K562 (cell line): Measurements from ENCODE around the gene ARHGEF38. TPM values are rescaled to one million over a fixed set of nuclear protein-coding genes. Genes with fewer than 3 reads are reported as not detected.

ENCODE experiments used
- ATAC-seq: fragments of 200-7000 bp; cut with Tn5 transposase; 3 replicates; pipeline ENCODE4 v1.9.1; 2020; ENCODE audit warnings: moderate library complexity
- BruUV-seq: library from RNA; stranded (reverse); fragments of 400-500 nt; replicated peaks from 2 replicates; lab custom pipeline; 2021; lab: Mats Ljungman, UMichigan
- CTCF ChIA-PET: fragments of 300-600 bp; formaldehyde crosslinking; extraction: SDS; loops from one replicate; lab custom pipeline; 2021; ENCODE audit warnings: low intra/inter-chr PET ratio; lab: Yijun Ruan, JAX
- POLR2A ChIA-PET: fragments of 300-600, 350-650 bp; sonication (Branson Sonifier 250); formaldehyde crosslinking; extraction: SDS; loops from one replicate; lab custom pipeline; 2021; ENCODE audit warnings: antibody characterized with exemption, inconsistent platforms; lab: Yijun Ruan, JAX
- DNase-seq, 4 experiments: peaks; one replicate each; pipeline versions ENCODE4 v3.0.0 to v3.0.0-alpha.2; 2011 to 2018; ENCODE audit warnings: low spot score in 3 of 4, mixed read lengths in 3 of 4; ENCODE audit errors: extremely low read depth in 1 of 4
- FAIRE-seq: peaks from 2 replicates; lab custom pipeline; 2011; peaks lifted over from hg19 to GRCh38; lab: Jason Lieb, UNC
- H2AFZ ChIP-seq: 2 replicates; pipeline ENCODE4 v1.6.0; 2011; ENCODE audit warnings: low read depth, low read length, control low read depth, inconsistent platforms
- H3K27ac ChIP-seq: fragments of 200-600 bp; 3 replicates; pipeline ENCODE4 v1.8.0; 2011; ENCODE audit warnings: low read depth, mild to moderate bottlenecking, control low read depth, inconsistent platforms, low read length, moderate library complexity, mixed read lengths; ENCODE audit errors: extremely low read depth
- H3K27me3 ChIP-seq, 2 experiments: fragments of 300-600 bp in 1 of 2; 2 replicates in 1 of 2; 3 replicates in 1 of 2; pipeline versions ENCODE4 v1.6.0 to v1.8.0; 2011; ENCODE audit warnings: inconsistent platforms in 2 of 2, low read length in 2 of 2, mild to moderate bottlenecking in 1 of 2, mixed read lengths in 1 of 2, moderate library complexity in 1 of 2; ENCODE audit not compliant: control insufficient read depth in 2 of 2, insufficient read depth in 2 of 2
- H3K36me3 ChIP-seq: fragments of 300-600 bp; 3 replicates; pipeline ENCODE4 v1.8.0; 2011; ENCODE audit warnings: mild to moderate bottlenecking, low read length, inconsistent platforms; ENCODE audit not compliant: control insufficient read depth, insufficient read depth
- H3K4me1 ChIP-seq, 2 experiments: fragments of 200-600 bp in 1 of 2; replicated peaks in 1 of 2; 2 replicates in 1 of 2; 3 replicates in 1 of 2; pipeline versions ENCODE4 v1.5.1 to v1.8.0; 2011; ENCODE audit warnings: inconsistent platforms in 2 of 2, low read length in 2 of 2, mild to moderate bottlenecking in 1 of 2, mixed read lengths in 1 of 2, moderate library complexity in 1 of 2; ENCODE audit not compliant: control insufficient read depth in 2 of 2, insufficient read depth in 2 of 2
- H3K4me2 ChIP-seq: 2 replicates; pipeline ENCODE4 v1.6.1; 2011; ENCODE audit warnings: low read length, control low read depth, inconsistent platforms, mixed read lengths; ENCODE audit not compliant: insufficient read depth
- H3K4me3 ChIP-seq: fragments of 200-600 bp; sonication (generic), shearing (Covaris generic); 2 replicates; pipeline ENCODE4 v1.5.1; 2016; ENCODE audit warnings: control low read depth, inconsistent platforms
- H3K79me2 ChIP-seq: fragments of 200-600 bp; 3 replicates; pipeline ENCODE4 v1.8.0; 2011; ENCODE audit warnings: low read length, inconsistent platforms; ENCODE audit not compliant: control insufficient read depth, insufficient read depth
- H3K9ac ChIP-seq, 2 experiments: 2 replicates each; pipeline versions ENCODE4 v1.6.0 to v1.6.1; 2011; ENCODE audit warnings: low read depth in 2 of 2, low read length in 2 of 2, control low read depth in 1 of 2, inconsistent platforms in 1 of 2, mild to moderate bottlenecking in 1 of 2, mixed read lengths in 1 of 2; ENCODE audit not compliant: insufficient read depth in 1 of 2
- H3K9me1 ChIP-seq: one replicate; pipeline ENCODE4 v1.6.0; 2011; ENCODE audit warnings: inconsistent platforms, mild to moderate bottlenecking, low read length, moderate library complexity; ENCODE audit not compliant: control insufficient read depth, insufficient read depth
- H3K9me3 ChIP-seq: replicated peaks from 2 replicates; pipeline ENCODE4 v1.5.1; 2011; ENCODE audit warnings: low read depth, low read length, inconsistent platforms; ENCODE audit not compliant: control insufficient read depth, insufficient read depth
- H4K20me1 ChIP-seq: replicated peaks from 2 replicates; pipeline ENCODE4 v1.6.1; 2011; ENCODE audit warnings: low read length, inconsistent platforms, mixed read lengths; ENCODE audit not compliant: control insufficient read depth, insufficient read depth
- E2F6 ChIP-seq, 2 experiments: IDR thresholded peaks; 2 replicates each; pipeline ENCODE4 v1.6.1; 2011; ENCODE audit warnings: borderline replicate concordance in 1 of 2, control low read depth in 1 of 2, low read depth in 1 of 2, low read length in 1 of 2, mild to moderate bottlenecking in 1 of 2, mixed read lengths in 1 of 2, moderate library complexity in 1 of 2; ENCODE audit not compliant: insufficient read depth in 1 of 2, insufficient read length in 1 of 2, poor library complexity in 1 of 2, severe bottlenecking in 1 of 2; ENCODE audit errors: extremely low read depth in 1 of 2
- ETS2 ChIP-seq: IDR thresholded peaks from 2 replicates; pipeline ENCODE4 v1.6.1; 2016; ENCODE audit warnings: borderline replicate concordance, missing genetic modification characterization, mild to moderate bottlenecking, moderate library complexity, missing compliant biosample characterization; ENCODE audit not compliant: poor library complexity, severe bottlenecking
- KHSRP ChIP-seq: fragments of 450-650 bp; IDR thresholded peaks from 2 replicates; pipeline ENCODE4 v1.6.1; 2017
- NFATC3 ChIP-seq: fragments of 450-650 bp; IDR thresholded peaks from 2 replicates; pipeline ENCODE4 v1.6.1; 2017; ENCODE audit warnings: mild to moderate bottlenecking
- RAD51 ChIP-seq: fragments of 450-650 bp; IDR thresholded peaks from 2 replicates; pipeline ENCODE4 v1.7.1; 2016; ENCODE audit warnings: low read depth, mild to moderate bottlenecking, borderline replicate concordance
- SMAD3 ChIP-seq: fragments of 450-650 bp; formaldehyde crosslinking; conservative IDR thresholded peaks from 2 replicates; pipeline ENCODE4 v1.4.0; 2020; ENCODE audit warnings: mild to moderate bottlenecking
- SP2 ChIP-seq: IDR thresholded peaks from 2 replicates; pipeline ENCODE4 v1.6.1; 2011; ENCODE audit warnings: mild to moderate bottlenecking, low read depth, low read length, moderate library complexity; ENCODE audit not compliant: poor library complexity, severe bottlenecking; ENCODE audit errors: extremely low read depth
- SPI1 ChIP-seq: IDR thresholded peaks from 2 replicates; pipeline ENCODE4 v1.6.1; 2011; ENCODE audit warnings: low read depth, low read length, control low read depth, borderline replicate concordance
- SRSF1 ChIP-seq: fragments of 200-400 bp; formaldehyde crosslinking; IDR thresholded peaks from 2 replicates; pipeline ENCODE4 v1.6.1; 2017; ENCODE audit warnings: mild to moderate bottlenecking, low read depth, low read length, moderate library complexity
- ZFX ChIP-seq: sonication (generic); formaldehyde crosslinking; IDR thresholded peaks from 2 replicates; pipeline ENCODE4 v1.8.0; 2022; ENCODE audit warnings: mild to moderate bottlenecking, missing genetic modification reagents, moderate library complexity
- ZNF263 ChIP-seq: sonication (generic); formaldehyde crosslinking; IDR thresholded peaks from 2 replicates; pipeline ENCODE4 v1.8.0; 2022; ENCODE audit warnings: mild to moderate bottlenecking, missing genetic modification reagents, borderline replicate concordance
- ZNF668 ChIP-seq: fragments of 250-450 bp; sonication (Bioruptor Pico); IDR thresholded peaks from 2 replicates; pipeline ENCODE4 v1.8.0; 2022; ENCODE audit warnings: mild to moderate bottlenecking, inconsistent platforms
- WGBS: fragments of 100-300 bp; shearing (Covaris generic); methylation state at CpG from one replicate; pipeline ENCODE4 v1.1.6; 2016; ENCODE audit warnings: low coverage, mixed read lengths; ENCODE audit not compliant: insufficient coverage; ENCODE audit errors: missing lambda C conversion rate; 5-methylcytosine and 5-hydroxymethylcytosine counted together
- in situ Hi-C: fragments of 300-500 bp; cut with MboI; formaldehyde crosslinking; loops from 4 replicates; pipeline ENCODE4 v1.15.0; 2018; ENCODE audit warnings: inconsistent platforms, mixed read lengths
- intact Hi-C: fragments of 100-400 bp; cut with micrococcal nuclease; formaldehyde crosslinking; loops from 2 replicates; pipeline ENCODE4 v1.14.2; 2022
- polyA plus RNA-seq, 8 experiments: library from polyadenylated mRNA; depleted of rRNA in 4 of 8; stranded (reverse) in 5 of 8; unstranded in 3 of 8; fragments of >200 nt; fragmentation: Nextera tagmentation in 2 of 8; fragmentation: Illumina TruSeq in 1 of 8; extraction: Ambion mirVana in 2 of 8; extraction: Trizol in 1 of 8; gene quantifications; 2 replicates each; pipeline versions ENCODE4 v1.2.1 to v1.2.3, GENCODE V29; 2011 to 2014; ENCODE audit warnings: inconsistent platforms in 1 of 8, missing spikeins in 1 of 8
- total RNA-seq, 7 experiments: library from RNA; depleted of rRNA in 6 of 7; stranded (reverse); fragments of >200 nt in 6 of 7; fragmentation: Illumina TruSeq in 2 of 7; extraction: Trizol in 2 of 7; gene quantifications; 2 replicates each; pipeline versions ENCODE4 v1.2.1 to v1.2.3, GENCODE V29; 2011 to 2021; ENCODE audit warnings: low replicate concordance in 1 of 7
- TF ChIP-seq, protein P1 (sequence below): fragments of 250-450 bp; sonication (Bioruptor Pico); IDR thresholded peaks from 2 replicates; pipeline ENCODE4 v1.4.0; 2020; ENCODE audit warnings: mild to moderate bottlenecking, moderate library complexity

Gene ARHGEF38
- total and polyA plus RNA-seq, 9 of the 15 experiments (the other 6 are each of a cell fraction or from before 2014, with no cell fraction given), result 0.17 TPM; not detected in 8

DNA sequence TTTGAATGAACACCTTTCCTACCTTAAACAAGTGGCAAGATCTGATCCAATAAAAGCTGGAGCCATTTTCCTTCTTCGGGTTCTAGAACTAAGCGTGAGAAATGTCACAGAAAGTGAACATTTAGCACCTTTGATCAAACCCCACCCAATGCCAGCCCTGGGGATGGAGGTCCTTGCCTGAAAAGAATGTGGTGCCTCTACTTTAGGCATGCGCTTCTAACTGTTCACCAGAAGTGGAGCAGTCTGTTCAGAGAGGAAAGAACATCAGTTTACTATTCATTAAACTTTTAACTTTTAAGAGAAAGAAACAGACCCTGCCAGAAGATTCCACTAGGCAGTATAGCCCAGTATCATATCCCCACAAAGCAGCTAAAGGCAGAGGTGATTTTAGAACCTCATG, 80.2 kb downstream of the ARHGEF38 start:
- ChIA-PET POLR2A (no interaction called here), CTCF (no interaction called here)
- DNase-seq (no peak), ATAC-seq (no peak), FAIRE-seq (no peak)
- no peak for TF ChIP-seq ZNF263 (CRISPR knock-in tag)
- no peak for TF ChIP-seq SRSF1
- TF ChIP-seq SPI1, result no peak
- TF ChIP-seq SP2, result no peak
- no peak for TF ChIP-seq KHSRP
- TF ChIP-seq ZNF668 (CRISPR knock-in tag), result no peak
- no peak for TF ChIP-seq SMAD3
- TF ChIP-seq, protein P1, sequence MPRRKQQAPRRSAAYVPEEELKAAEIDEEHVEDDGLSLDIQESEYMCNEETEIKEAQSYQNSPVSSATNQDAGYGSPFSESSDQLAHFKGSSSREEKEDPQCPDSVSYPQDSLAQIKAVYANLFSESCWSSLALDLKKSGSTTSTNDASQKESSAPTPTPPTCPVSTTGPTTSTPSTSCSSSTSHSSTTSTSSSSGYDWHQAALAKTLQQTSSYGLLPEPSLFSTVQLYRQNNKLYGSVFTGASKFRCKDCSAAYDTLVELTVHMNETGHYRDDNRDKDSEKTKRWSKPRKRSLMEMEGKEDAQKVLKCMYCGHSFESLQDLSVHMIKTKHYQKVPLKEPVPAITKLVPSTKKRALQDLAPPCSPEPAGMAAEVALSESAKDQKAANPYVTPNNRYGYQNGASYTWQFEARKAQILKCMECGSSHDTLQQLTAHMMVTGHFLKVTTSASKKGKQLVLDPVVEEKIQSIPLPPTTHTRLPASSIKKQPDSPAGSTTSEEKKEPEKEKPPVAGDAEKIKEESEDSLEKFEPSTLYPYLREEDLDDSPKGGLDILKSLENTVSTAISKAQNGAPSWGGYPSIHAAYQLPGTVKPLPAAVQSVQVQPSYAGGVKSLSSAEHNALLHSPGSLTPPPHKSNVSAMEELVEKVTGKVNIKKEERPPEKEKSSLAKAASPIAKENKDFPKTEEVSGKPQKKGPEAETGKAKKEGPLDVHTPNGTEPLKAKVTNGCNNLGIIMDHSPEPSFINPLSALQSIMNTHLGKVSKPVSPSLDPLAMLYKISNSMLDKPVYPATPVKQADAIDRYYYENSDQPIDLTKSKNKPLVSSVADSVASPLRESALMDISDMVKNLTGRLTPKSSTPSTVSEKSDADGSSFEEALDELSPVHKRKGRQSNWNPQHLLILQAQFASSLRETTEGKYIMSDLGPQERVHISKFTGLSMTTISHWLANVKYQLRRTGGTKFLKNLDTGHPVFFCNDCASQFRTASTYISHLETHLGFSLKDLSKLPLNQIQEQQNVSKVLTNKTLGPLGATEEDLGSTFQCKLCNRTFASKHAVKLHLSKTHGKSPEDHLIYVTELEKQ (CRISPR knock-in tag), result no peak
- no peak for TF ChIP-seq ZFX (CRISPR knock-in tag)
- no peak for TF ChIP-seq NFATC3
- TF ChIP-seq RAD51, result no peak
- no peak for TF ChIP-seq ETS2 (tag)
- TF ChIP-seq E2F6 (IDR thresholded peaks at IDR 0.05; ENCODE audit: borderline replicate concordance in 1 of 2, extremely low read depth in 1 of 2, insufficient read depth in 1 of 2, insufficient read length in 1 of 2, low read depth in 1 of 2, low read length in 1 of 2, poor library complexity in 1 of 2, severe bottlenecking in 1 of 2), result no peak
- H3K36me3 ChIP-seq, result no peaks in the 10 kb centered on the region
- H4K20me1 ChIP-seq, result no peaks in the 10 kb centered on the region
- no peaks in the 10 kb centered on the region for H3K79me2 ChIP-seq
- no TSS peak for BruUV-seq
- in situ Hi-C loops, result no loop called here
- no peaks in the 10 kb centered on the region for H3K4me1 ChIP-seq
- H3K4me3 ChIP-seq, result no peak overlapping the region
- no peak overlapping the region for H3K4me2 ChIP-seq
- H3K27me3 ChIP-seq, result no peaks in the 10 kb centered on the region
- intact Hi-C loops, result no loop called here
- no peak overlapping the region for H3K27ac ChIP-seq
- H3K9me3 ChIP-seq, result no peaks in the 10 kb centered on the region
- no peak overlapping the region for H2AFZ ChIP-seq
- 0% methylated on average over 3 of the region's 3 CpGs for WGBS
- no peaks in the 10 kb centered on the region for H3K9me1 ChIP-seq
- H3K9ac ChIP-seq, result no peak overlapping the region
